ENCODE results near the gene APOBEC3F. TPM values are rescaled to one million over a fixed set of nuclear protein-coding genes. Genes with fewer than 3 reads are reported as not detected.

Gene APOBEC3F
- total RNA-seq = 6.1 and 11.8 TPM in 2 replicates

DNA sequence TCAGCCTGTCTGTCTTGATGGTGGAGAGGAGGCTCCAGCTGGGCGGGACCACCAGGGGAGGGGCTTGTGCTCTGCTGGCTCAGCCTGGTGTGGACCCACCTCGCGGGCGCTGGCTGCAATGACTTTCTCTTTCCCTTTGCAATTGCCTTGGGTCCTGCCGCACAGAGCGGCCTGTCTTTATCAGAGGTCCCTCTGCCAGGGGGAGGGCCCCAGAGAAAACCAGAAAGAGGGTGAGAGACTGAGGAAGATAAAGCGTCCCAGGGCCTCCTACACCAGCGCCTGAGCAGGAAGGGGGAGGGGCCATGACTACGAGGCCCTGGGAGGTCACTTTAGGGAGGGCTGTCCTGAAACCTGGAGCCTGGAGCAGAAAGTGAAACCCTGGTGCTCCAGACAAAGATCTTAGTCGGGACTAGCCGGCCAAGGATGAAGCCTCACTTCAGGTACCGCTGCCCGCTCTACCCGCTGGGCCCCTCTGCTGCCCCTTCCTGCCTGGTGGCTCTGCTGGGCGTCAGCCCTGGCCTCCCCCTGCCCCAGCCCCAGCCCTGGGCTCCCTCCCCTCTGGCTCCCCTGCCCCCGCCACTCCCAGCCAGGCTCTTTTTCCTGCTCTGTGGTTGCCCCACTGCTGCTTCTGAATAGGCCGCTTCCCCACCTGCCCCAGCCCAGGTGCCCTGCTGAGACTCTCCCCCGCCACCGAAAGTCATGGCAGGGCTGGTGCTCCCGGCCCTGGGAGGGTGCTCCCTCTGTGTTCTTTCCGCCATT is at the start of gene APOBEC3F:
APOBEC3F (plus strand) TSS at position 327 of the 759 bp plus-strand sequence; CDS start at position 424, 97 bp downstream.

DNA sequence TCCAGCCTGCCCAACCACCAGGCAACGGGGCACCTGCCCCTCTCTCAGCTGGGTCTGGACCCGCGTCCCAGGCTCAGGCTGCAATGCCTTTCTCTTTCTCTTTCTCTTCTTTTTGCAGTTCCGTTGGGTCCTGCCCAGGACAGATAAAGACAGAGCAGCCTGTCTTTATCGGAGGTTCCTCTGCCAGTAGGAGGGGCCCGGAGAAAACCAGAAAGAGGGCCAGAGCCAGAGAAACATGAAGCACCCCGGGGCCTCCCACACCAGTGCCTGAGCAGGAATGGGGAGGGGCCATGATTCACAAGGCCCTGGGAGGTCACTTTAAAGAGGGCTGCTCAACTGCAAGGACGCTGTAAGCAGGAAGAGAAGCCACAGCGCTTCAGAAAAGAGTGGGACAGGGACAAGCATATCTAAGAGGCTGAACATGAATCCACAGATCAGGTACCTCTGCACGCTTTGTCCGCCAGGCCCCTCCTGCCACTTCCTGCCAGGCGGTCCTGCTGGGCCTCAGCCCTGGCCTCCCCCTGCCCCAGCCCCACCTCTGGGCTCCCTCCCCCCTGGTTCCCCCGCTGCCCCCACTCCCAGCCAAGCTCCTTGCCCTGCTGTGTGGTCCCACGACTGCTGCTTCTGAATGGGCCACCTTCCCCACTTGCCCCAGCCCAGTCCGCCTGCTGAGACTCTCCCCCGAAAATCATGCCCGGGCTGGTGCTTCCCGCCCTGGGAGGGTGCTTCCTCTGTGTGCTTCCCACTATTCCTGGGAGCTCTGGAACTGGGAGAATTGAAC is 26.5 kb upstream of the APOBEC3F start, which contains the start of gene APOBEC3C:
APOBEC3C (plus strand) TSS at position 316 of the 781 bp plus-strand sequence; CDS start at position 422, 106 bp downstream.

GRCh38 chr22:39077026-39077840 is 36.6 kb downstream of the APOBEC3F start, which contains the start of gene APOBEC3G:
Gene APOBEC3G (plus strand): TSS chr22:39077275. CDS start chr22:39077362, 87 bp downstream.

DNA sequence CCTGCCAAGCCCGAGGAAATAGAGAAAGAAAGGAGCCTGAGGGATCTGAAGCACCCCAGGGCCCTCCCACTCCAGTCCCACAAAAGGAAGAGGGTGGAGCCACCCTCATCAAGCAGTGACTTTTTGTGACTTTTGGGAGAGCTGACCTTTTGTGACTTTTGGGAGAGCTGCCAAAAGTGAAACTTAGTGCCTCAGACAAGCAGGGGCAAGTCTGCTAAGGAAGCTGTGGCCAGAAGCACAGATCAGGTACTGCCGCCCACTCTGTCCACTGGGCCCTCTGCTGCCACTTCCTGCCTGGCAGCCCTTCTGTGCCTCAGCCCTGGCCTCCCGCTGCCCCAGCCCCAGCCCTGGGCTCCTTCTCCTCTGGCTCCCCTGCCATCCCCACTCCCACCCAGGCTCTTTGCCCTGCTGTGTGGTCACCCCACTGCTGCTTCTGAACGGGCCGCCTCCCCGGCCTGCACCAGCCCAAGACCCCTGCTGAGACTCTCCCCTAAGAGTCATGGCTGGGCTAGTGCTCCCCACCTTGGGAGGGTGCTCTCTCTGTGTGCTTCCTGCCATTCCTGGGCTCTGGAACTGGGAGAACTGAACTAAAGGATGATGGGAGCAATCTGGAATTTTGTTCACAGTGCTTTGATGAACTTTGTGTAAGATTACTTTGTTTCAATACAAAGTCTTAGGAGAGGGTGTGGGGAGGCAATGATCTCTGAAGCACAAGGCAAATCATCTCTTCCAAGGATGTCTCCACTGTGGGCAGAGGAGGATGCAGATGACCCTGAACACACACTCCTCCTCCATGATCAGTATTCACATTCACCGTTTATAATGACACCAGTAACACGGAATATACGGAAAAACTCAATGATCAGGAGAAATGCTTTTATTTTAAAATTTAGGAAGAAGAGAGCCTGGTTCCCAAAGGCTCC is 56.7 kb downstream of the APOBEC3F start, which contains the start of gene APOBEC3H:
APOBEC3H (plus strand) TSS at position 147 of the 923 bp plus-strand sequence. CDS start 3,035 bp downstream, outside the sequence.

Other genes starting within 250 kb of the APOBEC3F start
- gene DNAL4, start 246.7 kb upstream of the APOBEC3F start, total RNA-seq = 12.0 and 16.2 TPM in 2 replicates
- 0.26 and 1.1 TPM in 2 replicates for gene NPTXR, start 196.8 kb upstream of the APOBEC3F start, total RNA-seq
- gene CBX6, start 168.6 kb upstream of the APOBEC3F start, total RNA-seq = 28.5 and 32.8 TPM in 2 replicates
- not detected in 2 replicates for gene APOBEC3A, start 83.3 kb upstream of the APOBEC3F start, total RNA-seq
- gene APOBEC3B, start 58.5 kb upstream of the APOBEC3F start, total RNA-seq = 0.09 and 0.79 TPM in 2 replicates
- 7.6 and 14.0 TPM in 2 replicates for gene APOBEC3C, start 26.6 kb upstream of the APOBEC3F start, total RNA-seq
- 1.6 and 2.7 TPM in 2 replicates for gene APOBEC3D, start 19.7 kb upstream of the APOBEC3F start, total RNA-seq
- gene APOBEC3G, start 36.4 kb downstream of the APOBEC3F start, total RNA-seq = 11.7 and 21.6 TPM in 2 replicates
- gene APOBEC3H, start 56.4 kb downstream of the APOBEC3F start, total RNA-seq = 0.34 and 0.63 TPM in 2 replicates
- 5.8 and 6.2 TPM in 2 replicates for gene CBX7, start 111.8 kb downstream of the APOBEC3F start, total RNA-seq
- 0.16 and 0.43 TPM in 2 replicates for gene PDGFB, start 204.1 kb downstream of the APOBEC3F start, total RNA-seq

All from bronchial smooth muscle cell (primary cell).